ENCODE data around the gene TSR1.

GRCh38 chr17:2292100-2292499 lies 44.2 kb downstream of the TSR1 start:
- TF ChIP-seq CTCF (IDR thresholded peaks at IDR 0.05; ENCODE audit: insufficient read depth, low read length) (no peak), POLR2AphosphoS5 (IDR thresholded peaks at IDR 0.05; ENCODE audit: low read depth) (no peak), SPI1 (IDR thresholded peaks at IDR 0.05; ENCODE audit: borderline replicate concordance, low read depth) (no peak)

All from HL-60 (cell line).